Measurements from ENCODE around the gene CEACAM3. TPM values are rescaled to one million over a fixed set of nuclear protein-coding genes. Genes with fewer than 3 reads are reported as not detected.

CEACAM3 gene
- total RNA-seq, 4 donors from 2014 or later = 0.68 TPM; not detected in 3

GRCh38 chr19:41848666-41849065, 52.3 kb downstream of the CEACAM3 start:
- no peak for TF ChIP-seq CTCF (IDR thresholded peaks at IDR 0.05; ENCODE audit: low read depth)

- no peak for TF ChIP-seq CTCF (IDR thresholded peaks at IDR 0.05; ENCODE audit: low read depth)
Observed at GRCh38 chr19:41849067-41849466, 52.7 kb downstream of the CEACAM3 start.

- TF ChIP-seq CTCF (IDR thresholded peaks at IDR 0.05; ENCODE audit: low read depth) = no peak
Observed at GRCh38 chr19:41850381-41850780, 54.0 kb downstream of the CEACAM3 start.

- TF ChIP-seq CTCF (IDR thresholded peaks at IDR 0.05; ENCODE audit: low read depth) = no peak
Observed at GRCh38 chr19:41851456-41851855, 55.1 kb downstream of the CEACAM3 start.

- no peak for TF ChIP-seq CTCF (IDR thresholded peaks at IDR 0.05; ENCODE audit: low read depth)
Observed at GRCh38 chr19:41853344-41853743, 57.0 kb downstream of the CEACAM3 start.

GRCh38 chr19:41853768-41854167, 57.4 kb downstream of the CEACAM3 start:
- TF ChIP-seq CTCF (IDR thresholded peaks at IDR 0.05; ENCODE audit: low read depth) = no peak

GRCh38 chr19:41859213-41859617, 62.8 kb downstream of the CEACAM3 start:
- TF ChIP-seq CTCF (IDR thresholded peaks at IDR 0.05; ENCODE audit: low read depth) = no peak
